Endothelial cell of umbilical vein (primary cell): Measurements from ENCODE around the gene SLC14A1. TPM values are rescaled to one million over a fixed set of nuclear protein-coding genes. Genes with fewer than 3 reads are reported as not detected.

Experiments used
- BruUV-seq: library from RNA; stranded (reverse); fragments of 400-500 nt; replicated peaks from 2 replicates; lab custom pipeline; 2021; lab: Mats Ljungman, UMichigan
- CTCF ChIA-PET: fragments of 300-600, 350-600 bp; sonication (Branson Sonifier 250); formaldehyde crosslinking; loops from one replicate; lab custom pipeline; 2021; ENCODE audit warnings: antibody characterized with exemption, inconsistent platforms; lab: Charles Lee
- POLR2A ChIA-PET: fragments of 300-600, 350-600 bp; sonication (Branson Sonifier 250); formaldehyde crosslinking; loops from one replicate; lab custom pipeline; 2021; ENCODE audit warnings: antibody characterized with exemption, inconsistent platforms; lab: Charles Lee
- DNase-seq: peaks from one replicate; pipeline ENCODE4 v3.0.0-alpha.2; 2011; ENCODE audit warnings: low read depth, low spot score
- FAIRE-seq: peaks from 2 replicates; lab custom pipeline; 2011; peaks lifted over from hg19 to GRCh38; lab: Jason Lieb, UNC
- H2AFZ ChIP-seq: 2 replicates; pipeline ENCODE4 v1.6.0; 2012; ENCODE audit warnings: low read depth, low read length, control low read depth, inconsistent platforms
- H3K27ac ChIP-seq: 2 replicates; pipeline ENCODE4 v1.5.1; 2011; ENCODE audit warnings: low read depth, mild to moderate bottlenecking, control low read depth, low read length, moderate library complexity; ENCODE audit not compliant: insufficient read depth
- H3K27me3 ChIP-seq, 2 experiments: 2 replicates each; pipeline versions ENCODE4 v1.6.0 to v1.6.1; 2011; ENCODE audit warnings: low read length in 2 of 2, mixed read lengths in 1 of 2; ENCODE audit not compliant: control insufficient read depth in 2 of 2, insufficient read depth in 2 of 2
- H3K36me3 ChIP-seq, 2 experiments: 2 replicates in 1 of 2; 3 replicates in 1 of 2; pipeline ENCODE4 v1.5.1; 2011; ENCODE audit warnings: low read length in 2 of 2, mild to moderate bottlenecking in 1 of 2, moderate library complexity in 1 of 2; ENCODE audit not compliant: control insufficient read depth in 2 of 2, insufficient read depth in 2 of 2; ENCODE audit errors: extremely low read depth in 1 of 2
- H3K4me1 ChIP-seq: 3 replicates; pipeline ENCODE4 v1.5.1; 2011; ENCODE audit warnings: mild to moderate bottlenecking, low read length; ENCODE audit not compliant: control insufficient read depth, insufficient read depth; ENCODE audit errors: extremely low read depth
- H3K4me2 ChIP-seq: 2 replicates; pipeline ENCODE4 v1.6.1; 2011; ENCODE audit warnings: low read length, control low read depth, mixed read lengths; ENCODE audit not compliant: insufficient read depth
- H3K4me3 ChIP-seq, 3 experiments: fragments of 200-600 bp in 1 of 3; sonication (generic), shearing (Covaris generic) in 1 of 3; replicated peaks in 1 of 3; 2 replicates each; pipeline ENCODE4 v1.5.1; 2011 to 2016; ENCODE audit warnings: control low read depth in 3 of 3, low read length in 3 of 3, mild to moderate bottlenecking in 2 of 3, inconsistent platforms in 1 of 3, low read depth in 1 of 3, moderate library complexity in 1 of 3; ENCODE audit not compliant: insufficient read depth in 1 of 3
- H3K79me2 ChIP-seq: 2 replicates; pipeline ENCODE4 v1.6.0; 2012; ENCODE audit warnings: low read length, inconsistent platforms; ENCODE audit not compliant: control insufficient read depth, insufficient read depth
- H3K9ac ChIP-seq: replicated peaks from 2 replicates; pipeline ENCODE3; 2011; ENCODE audit warnings: low read length, control low read depth; ENCODE audit not compliant: insufficient read depth; ENCODE audit errors: extremely low read depth
- H3K9me1 ChIP-seq: replicated peaks from 3 replicates; pipeline ENCODE4 v1.6.0; 2011; ENCODE audit warnings: mild to moderate bottlenecking, low read length; ENCODE audit not compliant: control insufficient read depth, insufficient read depth; ENCODE audit errors: extremely low read depth
- H3K9me3 ChIP-seq: replicated peaks from 2 replicates; pipeline ENCODE4 v1.5.1; 2012; ENCODE audit warnings: low read length, inconsistent platforms; ENCODE audit not compliant: control insufficient read depth, insufficient read depth
- H4K20me1 ChIP-seq: replicated peaks from 2 replicates; pipeline ENCODE3; 2011; ENCODE audit warnings: mild to moderate bottlenecking, low read length; ENCODE audit not compliant: control insufficient read depth, insufficient read depth; ENCODE audit errors: extremely low read depth
- CTCF ChIP-seq, 2 donors: IDR thresholded peaks; 1 replicate in 1 of 2; 2 replicates in 1 of 2; pipeline ENCODE4 v1.5.1; 2011; ENCODE audit warnings: low read length in 2 of 2, mild to moderate bottlenecking in 2 of 2, moderate library complexity in 2 of 2, control low read depth in 1 of 2, inconsistent platforms in 1 of 2, low read depth in 1 of 2; ENCODE audit not compliant: insufficient read depth in 1 of 2; ENCODE audit errors: extremely low read depth in 1 of 2
- EZH2 ChIP-seq: IDR thresholded peaks from 2 replicates; pipeline ENCODE4 v1.6.1; 2012; ENCODE audit warnings: borderline replicate concordance, low read depth, mild to moderate bottlenecking, moderate library complexity, low read length, inconsistent platforms; ENCODE audit not compliant: severe bottlenecking
- FOS ChIP-seq: IDR thresholded peaks from 2 replicates; pipeline ENCODE4 v1.6.1; 2011; ENCODE audit warnings: mild to moderate bottlenecking, low read length, moderate library complexity, borderline replicate concordance; ENCODE audit not compliant: insufficient read depth
- JUN ChIP-seq: IDR thresholded peaks from 2 replicates; pipeline ENCODE4 v1.6.1; 2011; ENCODE audit warnings: borderline replicate concordance, low read depth; ENCODE audit not compliant: insufficient read length, insufficient read depth
- MYC ChIP-seq: IDR thresholded peaks from one replicate; pipeline ENCODE4 v1.6.1; 2011; ENCODE audit warnings: mild to moderate bottlenecking, low read depth, low read length
- POLR2A ChIP-seq: IDR thresholded peaks from 2 replicates; pipeline ENCODE4 v1.6.1; 2012; ENCODE audit warnings: low read depth, mild to moderate bottlenecking, control low read depth, low read length
- POLR2AphosphoS5 ChIP-seq: IDR thresholded peaks from 2 replicates; pipeline ENCODE4 v1.6.1; 2012; ENCODE audit warnings: low read depth, mild to moderate bottlenecking, control low read depth, low read length, moderate library complexity; ENCODE audit not compliant: insufficient read depth
- dilution Hi-C: fragments of 300-500 bp; cut with MboI; formaldehyde crosslinking; loops from one replicate; pipeline ENCODE4 v1.15.0; 2019; ENCODE audit warnings: low sequenced_read_pairs; ENCODE audit not compliant: extremely low pct_ligation_motif_present
- intact Hi-C: fragments of 100-400 bp; cut with micrococcal nuclease; formaldehyde crosslinking; loops from one replicate; pipeline ENCODE4 v1.10.0; 2022
- polyA plus RNA-seq, 4 experiments: library from polyadenylated mRNA; depleted of rRNA in 3 of 4; stranded (reverse) in 3 of 4; unstranded in 1 of 4; fragments of >200 nt; gene quantifications; 2 replicates each; pipeline versions ENCODE4 v1.2.1 to v1.2.3, GENCODE V29; 2011 to 2012; ENCODE audit warnings: missing spikeins in 1 of 4
- total RNA-seq: library from RNA; stranded (reverse); gene quantifications from 2 replicates; pipeline ENCODE4 v1.2.3, GENCODE V29; 2021

Gene SLC14A1
- total and polyA plus RNA-seq, 2 donors (not counting 3 experiments of a cell fraction or from before 2014, with no cell fraction given), result not detected

- intact Hi-C loops (no loop called here), dilution Hi-C loops (no loop called here)
- Histone ChIP-seq H2AFZ (no peak overlapping the region), H3K9me3 (no peaks in the 10 kb centered on the region), H3K4me3 (no peak overlapping the region), H4K20me1 (no peaks in the 10 kb centered on the region), H3K4me2 (no peak overlapping the region), H3K27ac (no peak overlapping the region), H3K9ac (no peak overlapping the region), H3K79me2 (no peaks in the 10 kb centered on the region), H3K27me3 (peaks cover 11 to 23% of the 10 kb centered on the region in 2 experiments), H3K36me3 (no peaks in the 10 kb centered on the region), H3K9me1 (no peaks in the 10 kb centered on the region), H3K4me1 (no peaks in the 10 kb centered on the region)
- ChIA-PET CTCF (interaction anchor here (1.8 kb wide), 1 partner anchor 8 kb away, joined by 3 read pairs; no protein-coding TSS in a partner anchor), POLR2A (no interaction called here)
- TF ChIP-seq POLR2AphosphoS5 (no peak), FOS (no peak), CTCF (IDR thresholded peaks at IDR 0.05; ENCODE audit: extremely low read depth in 1 of 2, insufficient read depth in 1 of 2, low read depth in 1 of 2, low read length in 2 of 2) (no peak), MYC (no peak), POLR2A (no peak), JUN (no peak), EZH2 (no peak)
- no TSS peak for BruUV-seq
- DNase-seq (no peak), FAIRE-seq (no peak)
These were observed 59.4 kb downstream of the SLC14A1 start for GRCh38 chr18:45783097-45784075.
